NCI-H1417 treated with DMSO at 0.1 percent for 48 hours (cell line): ENCODE measurements around the gene RELA.
"Not testable (repeated sequence)": the region's sequence is repeated elsewhere in the genome, so short reads cannot be mapped to it uniquely, and the experiment has no call there.

ENCODE experiments used
- DNase-seq: peaks from one replicate; lab custom pipeline; 2025; lab: John Stamatoyannopoulos, UW

Gene RELA

DNA sequence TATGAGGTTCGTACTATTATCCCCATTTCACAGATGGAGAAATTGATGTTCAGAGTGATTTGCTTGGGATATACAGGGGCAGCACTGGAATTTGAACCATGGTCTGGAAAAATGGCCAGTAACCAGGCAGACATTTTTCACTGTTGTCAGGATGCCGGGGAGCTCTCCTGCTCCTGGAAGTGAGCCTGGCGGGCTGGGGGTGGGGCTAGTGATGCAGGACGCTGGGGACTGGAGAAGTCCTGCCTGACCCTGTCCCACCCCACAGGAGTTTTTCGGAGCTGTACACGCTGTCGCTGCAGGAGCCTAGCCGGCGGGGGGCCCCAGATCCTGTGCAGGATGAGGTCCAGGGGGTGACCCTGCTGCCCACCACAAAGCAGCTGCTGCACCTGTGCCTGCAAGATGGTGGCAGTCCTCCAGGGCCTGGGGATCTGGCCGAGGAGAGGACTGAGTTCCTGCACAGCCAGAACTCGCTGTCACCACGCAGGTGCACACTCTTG, 13.7 kb downstream of the RELA start:
- no peak for DNase-seq

DNA sequence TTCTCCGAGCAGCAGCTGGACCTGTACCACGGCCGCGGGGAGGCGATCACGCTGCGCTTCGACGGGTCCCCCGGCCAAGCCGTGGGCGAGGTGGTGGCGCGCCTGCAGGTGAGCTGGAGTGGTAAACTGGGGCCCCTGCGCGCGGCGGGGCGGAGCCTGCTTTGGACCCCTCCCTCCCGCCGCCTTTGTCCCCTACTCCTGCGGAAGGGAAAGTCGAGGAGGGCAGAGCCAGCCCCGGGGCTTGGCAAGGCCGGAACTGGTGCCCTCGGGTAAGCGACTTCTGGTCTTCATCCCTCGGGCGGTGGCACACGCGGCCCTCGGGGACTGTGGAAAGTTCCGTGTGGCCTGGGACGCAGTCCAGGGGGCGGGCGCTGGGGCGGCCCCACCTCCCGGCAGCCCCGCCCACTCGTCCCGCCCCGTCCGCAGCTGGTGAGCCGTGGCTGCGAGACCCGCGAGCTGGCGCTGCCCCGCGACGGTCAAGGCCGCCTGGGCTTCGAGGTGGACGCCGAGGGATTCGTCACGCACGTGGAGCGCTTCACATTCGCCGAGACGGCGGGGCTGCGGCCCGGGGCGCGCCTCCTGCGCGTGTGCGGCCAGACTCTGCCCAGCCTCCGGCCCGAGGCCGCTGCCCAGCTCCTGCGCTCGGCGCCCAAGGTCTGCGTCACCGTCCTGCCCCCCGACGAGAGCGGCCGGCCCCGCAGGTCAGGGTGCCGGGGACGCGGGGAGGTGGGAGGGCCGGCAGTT, 15.6 kb downstream of the RELA start:
- DNase-seq, result no peak

DNA sequence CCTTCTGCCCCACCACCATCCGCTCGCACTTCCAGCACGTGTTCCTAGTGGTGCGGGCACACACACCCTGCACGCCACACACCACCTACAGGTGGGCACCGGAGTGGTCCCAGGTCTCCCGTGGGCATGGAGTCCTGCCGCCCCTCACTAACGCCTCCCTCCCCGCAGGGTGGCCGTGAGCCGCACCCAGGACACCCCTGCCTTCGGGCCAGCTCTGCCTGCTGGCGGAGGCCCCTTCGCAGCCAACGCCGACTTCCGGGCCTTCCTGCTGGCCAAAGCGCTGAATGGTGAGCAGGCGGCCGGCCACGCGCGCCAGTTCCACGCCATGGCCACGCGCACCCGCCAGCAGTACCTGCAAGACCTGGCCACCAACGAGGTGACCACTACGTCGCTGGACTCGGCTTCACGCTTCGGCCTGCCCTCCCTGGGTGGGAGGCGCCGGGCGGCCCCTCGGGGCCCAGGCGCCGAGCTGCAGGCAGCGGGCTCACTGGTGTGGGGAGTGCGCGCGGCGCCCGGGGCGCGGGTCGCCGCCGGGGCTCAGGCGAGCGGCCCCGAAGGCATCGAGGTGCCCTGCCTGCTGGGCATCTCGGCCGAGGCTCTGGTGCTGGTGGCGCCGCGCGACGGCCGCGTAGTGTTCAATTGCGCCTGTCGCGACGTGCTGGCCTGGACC, 16.3 kb downstream of the RELA start:
- no peak for DNase-seq

DNA sequence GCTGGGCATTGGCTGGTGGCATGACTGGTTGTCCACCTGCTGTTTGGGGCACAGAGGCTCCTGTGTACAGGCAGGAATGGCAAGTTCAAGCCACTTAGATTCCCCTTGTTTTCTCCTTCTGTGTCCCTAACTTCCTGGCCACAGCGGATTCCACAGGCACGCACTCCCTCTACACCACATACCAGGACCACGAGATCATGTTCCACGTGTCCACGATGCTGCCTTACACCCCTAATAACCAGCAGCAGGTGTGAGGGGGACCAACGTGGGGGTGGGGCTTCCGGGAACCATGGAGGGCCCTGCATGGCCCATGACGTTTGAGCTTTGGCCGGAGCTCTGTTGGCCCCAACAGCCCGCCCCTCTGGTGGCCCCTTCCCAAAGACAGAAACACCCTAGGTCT, 17.0 kb downstream of the RELA start:
- DNase-seq, result no peak

DNA sequence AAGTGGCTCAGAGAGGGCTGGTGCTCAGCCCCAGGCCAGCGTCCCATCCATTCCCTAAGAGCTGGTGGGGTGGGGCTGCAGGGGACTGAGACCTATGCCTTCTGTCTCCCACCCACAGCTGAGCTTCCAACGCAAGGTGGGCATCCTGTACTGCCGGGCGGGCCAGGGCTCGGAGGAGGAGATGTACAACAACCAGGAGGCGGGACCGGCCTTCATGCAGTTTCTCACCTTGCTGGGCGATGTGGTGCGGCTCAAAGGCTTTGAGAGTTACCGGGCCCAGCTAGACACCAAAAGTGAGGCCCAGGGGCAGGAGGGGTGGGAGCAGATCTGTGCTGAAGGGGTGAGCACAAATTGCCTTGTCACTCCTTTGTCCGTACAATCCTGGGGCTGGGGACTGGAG, 17.9 kb downstream of the RELA start:
- no peak for DNase-seq

DNA sequence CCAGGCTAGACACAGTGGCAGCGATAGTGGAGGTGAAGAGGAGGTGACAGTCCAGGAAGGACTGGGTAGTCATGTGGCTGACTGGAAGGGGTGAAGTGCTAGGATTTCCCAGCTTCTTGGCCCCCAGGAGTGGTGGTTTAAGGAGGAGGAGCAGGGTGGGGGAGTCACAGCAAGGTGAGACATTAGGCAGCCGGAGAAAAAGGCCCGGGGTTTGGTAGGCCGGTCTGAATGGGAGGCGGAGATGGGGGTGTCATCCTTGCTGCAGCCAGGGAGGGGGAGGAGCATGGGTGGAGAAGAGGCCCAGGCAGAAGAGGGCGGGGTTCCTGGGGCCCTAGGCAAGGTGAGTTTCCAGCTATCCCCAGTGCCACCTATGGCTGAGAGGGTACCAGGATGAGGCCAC, 18.7 kb downstream of the RELA start:
- no peak for DNase-seq

DNA sequence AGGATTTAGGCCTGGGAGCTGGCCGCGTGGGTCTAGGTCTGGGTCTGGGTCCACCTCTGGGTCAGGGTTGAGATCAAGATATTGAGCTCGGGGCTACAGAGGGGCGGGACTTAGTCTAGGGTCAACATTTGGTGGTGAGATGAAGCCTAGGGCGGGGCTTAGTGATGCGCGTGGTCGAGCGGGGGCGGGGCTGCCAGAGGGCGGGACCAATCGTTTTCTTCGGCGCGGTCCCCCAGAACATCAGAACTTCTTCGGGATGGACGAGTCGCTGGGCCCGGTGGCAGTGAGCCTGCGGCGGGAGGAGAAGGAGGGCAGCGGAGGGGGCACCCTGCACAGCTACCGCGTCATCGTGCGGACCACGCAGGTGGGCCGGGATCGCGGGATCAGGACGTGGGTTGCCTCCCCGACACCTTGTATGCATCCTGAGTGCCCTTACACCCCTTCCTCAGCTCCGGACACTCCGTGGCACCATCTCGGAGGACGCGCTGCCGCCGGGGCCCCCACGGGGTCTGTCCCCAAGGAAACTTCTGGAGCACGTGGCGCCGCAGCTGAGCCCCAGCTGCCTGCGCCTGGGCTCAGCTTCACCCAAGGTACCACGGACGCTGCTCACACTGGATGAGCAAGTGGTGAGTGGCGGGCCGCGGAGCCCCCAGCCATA, 20.6 kb downstream of the RELA start:
- no peak for DNase-seq

DNA sequence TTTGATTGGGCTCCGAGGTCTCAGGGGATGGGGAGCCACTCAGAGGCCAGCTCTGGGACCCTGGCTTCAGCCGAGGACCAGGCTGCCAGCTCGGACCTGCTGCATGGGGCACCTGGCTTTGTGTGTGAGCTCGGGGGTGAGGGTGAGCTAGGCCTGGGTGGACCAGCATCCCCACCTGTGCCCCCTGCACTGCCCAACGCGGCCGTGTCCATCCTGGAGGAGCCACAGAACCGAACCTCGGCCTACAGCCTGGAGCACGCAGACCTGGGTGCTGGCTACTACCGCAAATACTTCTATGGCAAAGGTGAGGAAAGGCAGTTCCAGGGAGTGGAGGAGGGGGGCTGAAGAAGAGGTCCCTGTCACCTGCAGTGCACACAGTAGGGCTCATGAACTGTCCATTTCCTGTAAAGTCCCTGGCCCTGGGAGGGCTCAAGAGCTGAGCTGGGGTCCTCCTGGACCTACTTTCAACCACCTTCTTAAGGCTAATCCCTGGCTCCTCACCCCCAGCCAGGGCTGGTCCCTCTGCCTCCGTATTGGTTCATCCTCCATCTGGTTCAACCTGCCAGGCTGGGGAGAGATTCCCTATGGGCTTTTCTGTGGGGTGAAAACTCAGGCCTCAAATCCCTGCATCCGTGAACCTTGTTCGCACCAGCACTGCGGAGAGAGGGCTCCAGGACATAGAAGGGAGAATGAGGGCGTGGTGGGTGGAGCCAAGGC, 21.3 kb downstream of the RELA start:
- no peak for DNase-seq

DNA sequence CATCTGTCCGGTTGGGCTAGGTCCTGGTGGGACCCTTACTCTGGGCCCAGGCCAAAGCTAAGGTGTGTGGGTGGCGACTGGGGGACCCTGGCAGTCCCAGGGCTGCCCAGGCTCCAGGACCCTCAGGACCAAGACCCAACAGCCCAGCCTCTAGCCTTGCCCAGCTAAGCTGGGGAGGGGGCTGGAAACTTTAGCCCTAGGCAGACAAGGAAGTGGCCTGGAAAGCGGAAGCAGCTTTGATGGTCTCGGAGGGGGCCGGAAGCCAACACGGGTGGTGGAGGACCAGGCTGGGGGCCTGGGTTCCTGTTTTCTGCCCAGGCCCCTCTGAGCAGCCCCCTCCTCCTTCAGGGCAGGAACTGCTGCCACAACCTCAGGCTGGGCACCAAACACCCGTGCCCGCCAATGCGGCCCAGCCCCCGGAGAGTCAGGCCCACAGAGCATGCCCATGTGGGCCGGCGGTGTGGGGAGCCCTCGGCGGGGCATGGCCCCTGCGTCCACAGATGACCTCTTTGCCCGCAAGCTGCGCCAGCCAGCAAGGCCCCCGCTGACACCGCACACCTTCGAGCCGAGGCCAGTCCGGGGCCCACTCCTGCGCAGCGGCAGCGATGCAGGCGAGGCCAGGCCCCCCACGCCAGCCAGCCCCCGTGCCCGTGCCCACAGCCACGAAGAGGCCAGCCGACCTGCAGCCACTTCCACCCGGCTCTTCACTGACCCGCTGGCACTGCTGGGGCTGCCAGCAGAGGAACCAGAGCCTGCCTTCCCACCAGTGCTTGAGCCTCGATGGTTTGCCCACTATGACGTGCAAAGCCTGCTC, 22.0 kb downstream of the RELA start:
- DNase-seq, result no peak

DNA sequence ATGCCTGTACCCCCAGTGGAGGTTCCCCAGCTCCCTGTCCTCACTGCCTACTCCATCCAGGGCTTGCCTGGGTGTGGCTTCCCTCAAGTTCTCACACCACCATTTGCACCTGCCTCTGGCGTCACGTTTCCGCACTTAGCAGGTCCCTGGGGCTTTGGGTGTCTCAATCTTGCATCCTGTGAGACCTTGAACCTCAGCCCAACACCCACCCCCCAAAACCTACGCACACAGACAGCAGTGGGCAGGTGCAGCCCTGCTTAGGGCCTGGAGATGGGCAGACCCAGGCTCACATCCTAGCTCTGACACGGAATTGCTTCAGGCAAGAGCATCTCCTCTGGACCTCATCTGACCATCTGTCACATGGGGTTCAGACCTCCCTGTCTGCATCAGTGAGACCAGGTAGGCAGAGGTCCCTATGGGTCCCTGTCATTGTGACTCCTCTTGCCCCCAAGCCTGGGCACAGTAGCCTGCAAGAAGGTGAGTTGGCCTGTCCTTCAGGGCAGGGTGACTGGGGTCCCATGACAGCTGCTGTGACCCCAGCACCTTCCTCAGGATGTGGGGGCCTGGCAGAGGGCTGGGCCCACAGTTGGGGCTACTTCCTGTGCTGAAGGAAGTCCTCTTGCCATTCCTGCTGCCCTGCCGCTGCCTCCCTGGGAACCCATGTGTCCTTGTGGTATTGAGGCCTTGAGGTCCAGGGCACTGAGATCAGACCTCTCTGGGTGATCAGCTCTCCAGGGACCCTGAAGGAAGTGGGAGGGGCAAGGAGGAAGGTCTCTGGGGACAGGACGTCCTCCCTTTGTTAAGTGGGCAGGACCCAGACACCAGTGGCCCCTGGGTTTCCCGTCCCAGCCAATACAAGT, 22.9 kb downstream of the RELA start:
- DNase-seq, result no peak

DNA sequence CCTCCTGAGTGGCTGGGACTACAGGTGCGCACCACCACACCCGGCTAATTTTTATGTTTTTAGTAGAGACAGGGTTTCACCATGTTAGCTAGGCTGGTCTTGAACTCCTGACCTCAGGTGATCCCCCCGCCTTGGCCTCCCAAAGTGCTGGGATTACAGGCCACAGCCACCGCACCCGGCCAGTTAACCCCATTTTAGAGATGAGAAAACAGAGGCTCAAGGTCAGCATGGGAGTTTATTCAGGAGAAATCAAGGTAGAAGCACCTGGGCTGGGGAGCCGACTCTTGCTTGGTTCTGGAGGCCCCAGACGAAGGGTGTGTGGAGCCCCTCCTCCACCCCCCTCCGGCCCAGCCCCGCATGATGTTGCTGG, 23.5 kb downstream of the RELA start:
- DNase-seq, result not testable (repeated sequence)

DNA sequence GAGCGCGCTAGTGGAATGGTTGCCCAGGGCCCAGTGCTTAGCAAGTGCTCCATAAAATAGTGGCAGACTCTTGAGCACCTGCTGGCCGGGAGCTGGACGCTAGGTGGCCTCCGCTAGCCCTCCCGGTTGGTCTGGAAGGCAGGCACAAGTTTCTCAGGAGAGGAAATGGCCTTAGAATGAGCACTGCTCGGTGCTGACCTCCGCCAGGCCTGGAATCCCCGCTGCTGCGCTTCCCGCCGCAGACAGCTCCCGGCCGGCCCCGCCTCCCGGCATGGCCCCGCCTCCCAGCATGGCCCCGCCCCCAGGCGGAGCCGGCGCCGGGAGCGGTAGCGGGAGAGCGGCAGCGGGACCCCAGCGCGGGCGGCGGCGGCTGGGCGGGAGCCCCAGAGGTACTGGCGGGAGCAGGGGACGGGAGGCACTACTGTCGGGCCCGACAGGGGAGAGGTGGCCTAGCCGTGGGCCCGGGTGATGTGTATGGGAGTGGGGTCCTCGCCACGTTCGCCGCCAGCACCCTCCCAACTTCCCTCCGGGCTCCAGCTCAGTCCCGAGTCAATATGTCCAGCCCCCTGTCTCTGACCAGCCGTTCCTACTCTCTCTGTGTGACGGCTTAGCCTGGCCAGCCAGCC, 24.8 kb downstream of the RELA start, which contains the start of gene SIPA1:
Gene SIPA1 (plus strand): TSS at position 308 of the 626 bp plus-strand sequence. CDS start 2,821 bp downstream, outside the sequence.
- peak; percentile 12 for DNase-seq

DNA sequence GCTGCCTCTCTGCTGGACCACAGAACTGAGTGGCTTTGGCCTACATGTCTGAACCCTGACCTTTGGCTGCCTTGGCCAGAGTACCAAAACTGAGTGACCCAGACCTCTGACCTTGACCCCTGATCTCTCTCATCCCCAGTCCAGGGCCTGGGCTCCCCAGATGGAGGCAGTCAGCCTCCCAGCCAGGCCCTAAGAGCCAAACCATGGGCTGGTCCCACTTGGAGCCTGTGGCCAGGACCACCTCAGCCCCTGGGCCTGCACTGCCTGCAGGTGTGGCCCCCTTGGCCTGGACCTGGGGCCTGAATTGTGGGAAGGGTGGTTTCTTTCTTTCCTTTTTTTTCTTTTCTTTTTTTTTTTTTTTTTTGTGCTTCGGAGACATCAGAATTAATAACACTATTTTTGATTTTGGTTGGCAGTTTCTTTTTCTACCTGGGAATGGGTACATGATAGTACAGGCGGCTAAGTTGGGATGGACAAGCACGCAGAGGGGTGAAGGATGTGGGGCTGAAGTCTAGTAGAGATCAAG, 25.6 kb downstream of the RELA start:
- DNase-seq, result no peak

DNA sequence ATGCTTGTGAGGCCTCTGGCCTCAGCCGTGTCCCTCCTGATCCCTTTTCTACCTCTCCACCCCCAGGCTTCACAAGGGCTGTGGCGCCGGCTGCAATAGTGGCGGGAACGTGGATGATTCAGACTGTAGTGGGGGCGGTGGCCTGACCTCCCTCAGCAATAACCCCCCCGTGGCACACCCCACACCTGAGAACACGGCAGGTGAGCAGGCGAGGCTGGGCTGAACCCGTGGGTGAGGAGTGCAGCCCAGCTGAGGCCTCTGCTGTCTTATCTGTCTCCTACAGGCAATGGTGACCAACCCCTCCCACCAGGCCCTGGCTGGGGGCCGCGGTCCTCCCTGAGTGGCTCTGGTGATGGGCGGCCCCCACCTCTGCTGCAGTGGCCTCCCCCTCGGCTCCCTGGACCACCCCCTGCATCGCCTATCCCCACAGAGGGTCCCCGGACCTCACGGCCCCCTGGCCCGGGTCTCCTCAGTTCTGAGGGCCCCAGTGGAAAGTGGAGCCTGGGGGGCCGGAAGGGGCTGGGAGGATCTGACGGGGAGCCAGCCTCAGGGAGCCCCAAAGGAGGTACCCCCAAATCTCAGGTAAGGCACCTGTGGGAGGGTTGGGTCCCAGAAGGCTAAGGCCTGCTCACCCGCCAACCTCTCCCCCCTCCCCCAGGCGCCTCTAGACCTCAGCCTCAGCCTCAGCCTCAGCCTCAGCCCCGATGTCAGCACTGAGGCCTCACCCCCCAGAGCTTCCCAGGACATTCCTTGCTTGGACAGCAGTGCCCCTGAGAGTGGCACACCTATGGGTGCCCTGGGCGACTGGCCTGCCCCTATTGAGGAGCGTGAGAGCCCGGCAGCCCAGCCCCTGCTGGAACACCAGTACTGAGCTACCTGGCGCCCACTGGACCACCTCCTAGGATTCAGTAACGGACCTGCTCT, 26.3 kb downstream of the RELA start:
- no peak for DNase-seq

DNA sequence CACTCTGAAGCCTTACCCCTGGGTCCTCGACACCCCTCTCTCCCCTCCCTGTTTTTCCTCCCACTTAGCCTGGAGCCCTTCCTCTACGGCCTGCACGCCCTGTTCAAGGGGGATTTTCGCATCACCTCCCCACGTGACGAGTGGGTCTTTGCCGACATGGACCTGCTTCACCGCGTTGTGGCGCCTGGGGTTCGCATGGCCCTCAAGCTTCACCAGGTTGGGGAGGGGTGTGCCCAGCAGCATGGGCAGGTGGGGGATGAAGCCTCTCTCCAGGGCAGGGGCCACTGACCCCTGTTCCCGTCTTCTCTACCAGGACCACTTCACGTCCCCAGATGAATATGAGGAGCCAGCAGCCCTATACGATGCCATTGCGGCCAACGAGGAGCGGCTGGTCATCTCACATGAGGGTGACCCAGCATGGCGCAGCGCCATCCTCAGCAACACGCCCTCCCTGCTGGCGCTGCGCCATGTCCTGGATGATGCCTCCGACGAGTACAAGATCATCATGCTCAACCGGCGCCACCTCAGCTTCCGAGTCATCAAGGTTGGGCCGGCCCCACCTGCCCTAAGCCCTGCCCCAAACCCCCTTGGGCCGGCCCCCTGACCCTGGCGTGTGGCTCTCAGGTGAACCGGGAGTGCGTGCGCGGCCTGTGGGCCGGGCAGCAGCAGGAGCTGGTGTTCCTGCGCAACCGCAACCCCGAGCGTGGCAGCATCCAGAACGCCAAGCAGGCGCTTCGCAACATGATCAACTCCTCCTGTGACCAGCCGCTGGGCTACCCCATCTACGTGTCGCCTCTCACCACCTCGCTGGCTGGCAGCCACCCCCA, 27.6 kb downstream of the RELA start:
- no peak for DNase-seq

DNA sequence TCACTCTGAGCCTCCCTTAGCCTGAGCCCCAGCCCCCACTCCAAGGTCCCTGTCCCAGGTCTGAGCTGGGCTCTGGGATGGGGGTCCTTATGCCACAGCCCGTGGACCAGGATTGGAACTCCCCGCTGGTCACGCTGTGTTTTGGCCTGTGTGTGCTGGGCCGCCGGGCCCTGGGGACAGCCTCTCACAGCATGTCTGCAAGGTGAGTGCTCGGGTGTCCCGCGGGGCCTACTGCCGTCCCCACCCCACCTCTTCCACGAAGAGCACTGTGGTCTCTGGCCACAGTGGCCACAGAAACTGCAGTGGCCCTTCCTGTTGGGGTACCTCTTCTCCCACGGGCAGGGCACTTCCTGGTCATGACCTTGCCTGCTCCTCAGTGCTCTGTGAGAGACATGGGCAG, 28.3 kb downstream of the RELA start:
- no peak for DNase-seq

DNA sequence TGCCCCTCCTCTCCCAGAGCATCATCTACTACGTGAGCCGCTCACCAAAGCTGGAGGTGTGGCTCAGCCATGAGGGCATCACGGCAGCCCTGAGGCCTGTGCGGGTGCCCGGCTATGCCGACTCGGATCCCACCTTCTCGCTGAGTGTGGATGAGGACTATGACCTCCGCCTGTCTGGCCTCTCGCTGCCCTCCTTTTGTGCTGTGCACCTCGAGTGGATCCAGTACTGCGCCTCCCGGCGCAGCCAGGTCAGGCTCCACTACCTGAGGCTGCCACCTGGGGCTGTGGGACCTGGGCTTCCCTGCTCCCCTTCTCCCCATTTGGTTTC, 28.6 kb downstream of the RELA start:
- DNase-seq, result no peak
